ENCODE measurements around the gene KTN1.

- no peak for TF ChIP-seq CTCF (IDR thresholded peaks at IDR 0.05; ENCODE audit: borderline replicate concordance, extremely low read depth, low read length, poor library complexity, severe bottlenecking)
- TF ChIP-seq EZH2 (IDR thresholded peaks at IDR 0.05; ENCODE audit: borderline replicate concordance, low read depth, low read length, severe bottlenecking) = no peak
Measured at GRCh38 chr14:55620277-55620676, 40.3 kb downstream of the KTN1 start.
